Stimulated activated CD4-positive, alpha-beta T cell treated with anti-CD3 and anti-CD28 coated beads, Interleukin-15, amount 100 ng/mL, for 24 hours (primary cell): ENCODE data around the gene EYA4.

ENCODE experiments used
- DNase-seq: peaks from one replicate; pipeline ENCODE4 v3.0.0-alpha.2; 2020

The EYA4 gene

DNA sequence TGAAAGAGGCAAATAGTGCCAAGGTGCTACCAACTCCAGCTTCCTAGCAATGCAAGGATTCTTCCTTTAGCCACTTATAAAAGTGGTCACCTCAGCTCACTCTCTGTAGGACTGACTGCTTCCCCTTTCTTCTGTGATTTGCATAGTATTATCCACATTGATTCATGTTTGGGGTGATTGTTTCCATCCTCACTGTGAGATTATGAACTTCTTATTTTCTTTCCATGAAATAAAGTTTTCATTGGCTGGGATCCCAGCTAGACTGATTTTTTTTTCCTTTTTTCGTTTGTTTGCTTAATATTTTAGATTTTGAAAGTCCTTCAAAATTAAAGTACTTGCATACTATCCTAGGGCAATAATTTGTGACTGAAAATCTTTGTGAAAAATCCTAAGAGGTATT, 50.5 kb downstream of the EYA4 start:
- DNase-seq, result no peak

DNA sequence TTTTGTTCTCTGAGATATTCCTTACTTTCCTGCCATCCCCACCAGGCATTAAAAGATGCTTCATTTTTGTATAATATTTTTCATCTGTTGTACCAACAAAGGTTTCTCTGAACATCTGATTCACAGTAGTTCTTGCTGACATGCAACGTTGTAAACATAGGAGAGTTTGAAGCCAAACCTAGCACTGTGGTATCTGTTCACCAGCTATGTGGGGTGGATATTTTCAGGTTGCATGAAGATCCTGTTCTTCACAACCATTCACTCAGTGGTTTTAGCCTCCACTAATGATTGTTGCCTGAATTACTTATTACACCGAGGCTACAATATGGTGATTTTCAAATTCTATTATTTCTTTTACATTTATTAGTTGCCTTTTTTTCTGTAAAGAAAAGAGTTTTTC, 56.5 kb downstream of the EYA4 start:
- DNase-seq, result no peak

DNA sequence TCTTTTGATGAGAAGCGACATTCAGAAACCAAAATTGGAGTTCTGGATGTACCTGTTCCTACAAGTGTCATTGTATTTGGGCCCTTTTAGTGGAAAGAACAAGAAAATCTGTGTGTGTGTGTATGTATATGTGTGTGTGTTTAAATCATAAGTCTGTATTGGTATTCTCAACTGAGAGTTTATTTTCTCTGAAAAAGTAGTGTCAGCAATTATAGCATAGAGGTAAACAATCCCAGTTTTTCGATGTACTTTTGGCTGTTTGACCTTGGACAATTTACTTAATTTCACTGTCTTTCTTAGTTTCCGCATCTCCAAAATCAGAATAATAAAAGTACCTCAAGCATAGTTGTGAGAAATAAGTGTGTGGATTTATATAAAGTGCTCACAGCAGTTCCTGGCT, 57.2 kb downstream of the EYA4 start:
- no peak for DNase-seq

DNA sequence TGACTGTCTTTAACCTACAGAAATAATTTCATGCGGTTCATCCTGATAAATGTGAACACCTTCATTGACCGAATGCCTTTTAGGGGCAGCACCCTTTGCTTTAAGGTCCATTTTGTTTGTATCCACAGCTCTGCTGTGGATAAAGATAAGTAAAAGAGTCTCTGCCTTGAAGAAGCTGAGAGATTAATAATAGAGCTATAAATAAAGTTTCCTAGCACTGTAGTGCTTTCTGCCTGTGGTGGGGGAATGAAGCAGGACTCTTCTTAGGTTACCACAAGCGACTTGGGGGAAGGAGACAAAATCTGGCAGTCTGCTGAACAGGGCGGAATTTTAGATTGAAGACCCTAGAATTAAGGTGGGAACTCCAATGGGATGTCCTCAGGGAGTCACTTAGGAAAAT, 57.6 kb downstream of the EYA4 start:
- DNase-seq, result no peak

DNA sequence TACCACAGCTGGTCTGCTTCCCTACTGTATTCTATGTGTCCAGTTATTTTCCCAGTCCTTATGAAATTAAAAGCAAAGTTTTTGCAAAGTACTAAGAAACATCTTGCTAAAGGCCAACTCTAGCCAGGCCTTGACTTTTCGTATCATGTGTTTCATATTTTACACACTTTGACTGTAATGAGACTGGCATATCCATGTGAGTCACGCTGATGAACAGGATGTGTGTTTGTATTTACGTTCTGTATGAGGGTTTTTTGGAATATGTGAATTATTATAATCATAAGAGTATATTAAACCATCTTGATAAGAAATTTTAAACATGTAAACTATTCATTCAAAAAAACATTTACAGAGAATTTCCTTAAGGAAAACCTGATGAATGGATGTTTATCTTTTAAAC, 59.7 kb downstream of the EYA4 start:
- no peak for DNase-seq

DNA sequence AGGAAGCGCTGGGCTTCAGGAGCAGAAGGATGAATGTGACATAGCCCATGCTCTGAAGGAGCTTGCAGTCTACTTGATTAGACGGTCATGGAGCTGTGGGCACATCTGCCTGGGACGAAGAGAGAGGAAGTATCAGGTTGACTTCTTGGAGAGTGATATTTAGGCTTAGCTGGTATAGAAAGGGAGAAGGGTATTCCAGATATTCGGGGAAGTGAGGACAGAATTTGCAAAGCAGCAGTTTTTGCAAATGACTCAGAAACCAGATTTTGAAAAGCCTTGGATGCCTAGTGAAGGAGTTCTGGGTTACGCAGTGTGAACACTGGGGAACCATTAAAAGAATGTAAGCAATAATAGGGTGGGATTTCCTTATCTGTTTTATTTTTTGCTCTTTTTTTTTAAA, 60.7 kb downstream of the EYA4 start:
- no peak for DNase-seq

DNA sequence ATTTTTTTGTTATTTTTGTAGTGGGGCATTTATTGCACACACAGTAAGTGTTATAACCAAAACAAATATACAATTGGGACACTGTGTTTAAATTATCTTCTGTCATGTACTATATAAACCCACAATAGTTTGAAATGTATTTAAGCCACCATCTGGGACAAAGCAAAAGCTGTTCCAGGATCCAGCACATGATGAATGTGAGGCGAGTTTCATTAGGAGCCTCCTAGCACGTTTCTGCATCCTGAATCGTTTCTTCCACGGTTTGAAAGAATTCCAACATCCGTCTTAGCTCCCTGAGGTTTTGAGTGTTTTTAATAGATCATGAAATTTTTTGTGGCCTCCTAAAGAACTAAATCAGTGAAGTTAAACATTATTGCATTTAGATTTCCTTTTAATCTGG, 65.8 kb downstream of the EYA4 start:
- DNase-seq, result no peak

DNA sequence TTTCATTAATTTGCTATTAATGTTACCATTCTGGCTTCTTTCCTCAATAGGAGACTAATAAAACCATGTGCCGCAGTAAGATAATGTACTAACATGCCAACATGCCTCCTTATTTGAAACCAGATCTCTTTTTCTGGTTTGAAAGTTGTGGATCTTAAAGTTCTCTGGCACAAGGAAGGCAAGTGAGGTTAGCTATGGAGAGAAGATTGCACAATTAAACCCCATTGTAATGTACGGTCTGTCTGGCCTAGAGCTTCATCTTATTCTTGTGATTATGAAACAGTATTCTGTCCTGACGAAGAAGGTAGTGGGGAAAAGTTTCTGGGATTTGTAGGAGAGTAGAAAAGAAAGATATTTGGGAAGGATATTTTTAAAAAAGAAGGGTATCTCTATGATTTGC, 68.4 kb downstream of the EYA4 start:
- DNase-seq, result no peak

DNA sequence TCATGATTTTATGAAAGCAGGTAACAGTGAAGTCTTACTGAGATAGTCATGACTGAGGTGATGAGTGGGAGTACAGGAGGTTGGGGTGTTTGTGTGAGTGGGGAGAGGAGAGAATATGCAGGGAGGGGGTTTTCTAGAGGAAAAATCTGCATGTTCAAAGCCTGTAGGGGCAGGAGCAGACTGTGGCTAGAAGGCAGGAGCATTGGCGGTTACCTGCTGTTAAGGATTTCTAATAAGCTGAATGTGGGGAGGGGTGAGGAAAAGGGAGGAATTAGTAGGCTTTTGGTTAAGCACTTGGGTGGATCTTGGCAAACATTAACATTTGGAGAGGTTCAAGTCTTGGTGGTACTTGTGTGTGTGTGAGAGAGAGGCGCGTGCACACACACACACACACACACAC, 70.8 kb downstream of the EYA4 start:
- DNase-seq, result no peak

DNA sequence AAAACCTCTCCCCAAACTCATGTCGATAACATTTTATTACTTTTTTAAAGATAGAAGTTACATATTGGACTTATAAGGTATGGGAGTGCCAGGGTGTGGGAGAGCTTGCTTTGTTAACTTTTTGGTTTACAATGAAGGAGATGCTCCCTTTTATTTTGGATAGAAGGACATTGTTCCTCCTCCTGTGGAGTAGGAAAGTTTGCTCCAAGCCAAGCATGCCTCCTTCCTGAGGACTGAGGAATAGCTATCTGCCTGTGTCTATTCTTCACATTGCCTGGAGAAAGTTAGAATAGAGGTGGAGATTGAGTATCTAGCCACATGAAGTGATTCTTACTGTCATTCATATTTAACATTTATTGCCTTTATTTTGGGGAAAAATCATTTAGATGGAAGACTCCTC, 71.9 kb downstream of the EYA4 start:
- DNase-seq, result no peak

DNA sequence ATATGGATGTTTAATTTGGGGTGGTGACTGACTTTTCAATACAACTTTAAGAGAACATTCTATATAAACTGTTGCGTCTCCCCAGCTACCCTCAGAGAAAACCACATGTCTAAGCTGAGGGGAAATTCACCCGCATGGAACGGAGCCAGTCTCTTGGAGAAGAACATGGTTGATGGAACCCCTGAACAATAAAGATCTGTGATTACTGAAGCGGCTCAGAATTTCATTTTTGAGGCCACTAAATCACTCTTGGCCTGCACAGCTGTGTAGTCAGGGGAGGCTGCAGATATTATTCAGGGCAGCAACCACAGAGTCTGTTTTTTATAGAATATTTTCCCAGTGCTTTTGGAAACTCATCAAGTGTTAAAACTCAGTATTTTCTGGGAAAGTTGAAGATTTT, 73.8 kb downstream of the EYA4 start:
- no peak for DNase-seq

DNA sequence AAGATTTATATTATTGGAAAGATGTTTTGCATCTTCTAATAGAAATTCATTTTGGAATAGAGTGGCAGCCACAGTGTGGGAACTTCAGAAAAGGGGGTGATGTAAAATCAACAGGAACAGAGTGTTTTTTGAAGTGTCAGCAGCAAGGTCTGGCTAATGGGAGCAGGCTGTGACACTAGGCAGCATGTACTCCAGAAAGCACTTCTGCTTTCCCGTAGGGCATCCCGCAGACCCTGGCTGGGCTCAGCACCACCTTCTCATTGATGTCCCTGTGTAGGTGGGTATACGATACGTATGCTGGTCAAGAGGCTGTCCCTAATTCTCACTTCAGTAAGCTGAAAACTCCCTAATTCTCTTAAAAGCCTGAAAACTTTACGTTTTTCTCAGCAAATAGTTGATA, 74.7 kb downstream of the EYA4 start:
- DNase-seq, result no peak

DNA sequence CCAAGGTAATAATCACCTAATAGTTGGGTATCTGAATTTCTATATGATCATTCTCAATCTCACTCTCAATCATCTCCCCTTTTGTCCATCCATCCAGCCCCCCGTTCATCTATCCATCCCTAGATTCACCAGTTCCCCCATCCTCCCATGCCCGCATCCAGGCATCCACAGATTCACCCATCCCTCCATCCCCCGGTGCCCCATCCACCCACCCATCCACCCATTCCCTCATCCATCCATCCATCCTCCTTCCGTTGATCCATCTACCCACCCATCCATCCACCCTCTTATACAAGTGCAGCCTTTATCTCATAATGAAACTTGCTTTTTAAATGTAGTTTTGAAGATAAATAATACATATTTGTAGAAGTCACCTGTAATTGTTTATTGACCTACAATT, 76.5 kb downstream of the EYA4 start:
- no peak for DNase-seq

DNA sequence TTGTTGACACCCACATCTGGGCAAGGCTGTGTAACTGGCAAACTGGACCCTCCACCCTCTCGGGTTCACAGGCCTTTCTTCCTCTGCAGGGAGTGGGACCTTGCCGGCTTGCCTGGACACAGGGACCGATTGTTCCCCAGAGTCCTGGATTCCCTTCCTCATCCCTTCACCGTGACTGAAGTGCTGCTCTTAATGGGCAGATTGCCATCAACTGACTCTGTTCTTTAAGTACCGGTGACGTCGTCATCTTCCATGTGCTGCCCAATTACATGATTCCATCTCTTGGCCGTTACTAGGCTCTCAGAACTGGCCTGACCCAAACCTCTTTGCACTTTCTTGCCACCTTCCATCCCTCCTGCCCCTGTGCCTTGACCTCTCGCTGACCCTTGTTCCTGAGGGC, 85.4 kb downstream of the EYA4 start:
- no peak for DNase-seq

DNA sequence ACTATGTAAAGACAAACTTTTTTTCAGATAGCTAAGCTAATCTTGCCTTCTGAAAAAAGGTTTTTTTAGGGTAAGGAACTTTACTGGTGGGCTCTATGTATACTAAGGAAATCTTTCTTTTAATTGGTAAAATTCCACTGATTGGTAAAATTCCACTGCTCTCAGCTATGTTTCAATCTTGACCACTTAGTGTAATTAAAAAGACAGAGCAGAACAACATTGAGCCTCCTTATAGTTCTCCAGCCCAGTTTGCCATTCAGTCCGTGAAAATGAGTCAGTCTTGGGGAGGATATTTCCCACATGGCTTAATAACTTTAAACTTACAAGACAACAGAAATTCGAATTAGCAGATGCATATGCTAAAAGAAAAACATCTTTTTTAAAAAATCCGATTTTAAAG, 92.7 kb downstream of the EYA4 start:
- DNase-seq, result no peak

DNA sequence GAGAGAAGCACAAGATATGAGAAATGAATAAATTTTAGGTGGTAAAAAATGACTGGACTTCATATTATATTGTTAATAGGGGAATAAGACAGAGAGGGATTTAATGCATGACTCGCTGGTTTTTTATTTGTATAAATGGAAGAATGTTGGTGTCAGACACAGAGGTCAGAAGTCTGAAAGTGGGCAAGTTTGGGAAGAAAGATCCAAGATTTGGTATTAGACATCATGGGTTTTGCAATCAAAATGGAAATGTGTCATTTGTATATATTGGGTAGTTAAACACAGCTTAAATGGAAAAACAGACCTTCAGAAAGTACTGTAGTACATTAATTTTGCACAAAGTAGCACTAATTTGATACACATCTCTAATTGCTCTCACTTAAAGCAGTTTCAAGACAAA, 96.2 kb downstream of the EYA4 start:
- no peak for DNase-seq

DNA sequence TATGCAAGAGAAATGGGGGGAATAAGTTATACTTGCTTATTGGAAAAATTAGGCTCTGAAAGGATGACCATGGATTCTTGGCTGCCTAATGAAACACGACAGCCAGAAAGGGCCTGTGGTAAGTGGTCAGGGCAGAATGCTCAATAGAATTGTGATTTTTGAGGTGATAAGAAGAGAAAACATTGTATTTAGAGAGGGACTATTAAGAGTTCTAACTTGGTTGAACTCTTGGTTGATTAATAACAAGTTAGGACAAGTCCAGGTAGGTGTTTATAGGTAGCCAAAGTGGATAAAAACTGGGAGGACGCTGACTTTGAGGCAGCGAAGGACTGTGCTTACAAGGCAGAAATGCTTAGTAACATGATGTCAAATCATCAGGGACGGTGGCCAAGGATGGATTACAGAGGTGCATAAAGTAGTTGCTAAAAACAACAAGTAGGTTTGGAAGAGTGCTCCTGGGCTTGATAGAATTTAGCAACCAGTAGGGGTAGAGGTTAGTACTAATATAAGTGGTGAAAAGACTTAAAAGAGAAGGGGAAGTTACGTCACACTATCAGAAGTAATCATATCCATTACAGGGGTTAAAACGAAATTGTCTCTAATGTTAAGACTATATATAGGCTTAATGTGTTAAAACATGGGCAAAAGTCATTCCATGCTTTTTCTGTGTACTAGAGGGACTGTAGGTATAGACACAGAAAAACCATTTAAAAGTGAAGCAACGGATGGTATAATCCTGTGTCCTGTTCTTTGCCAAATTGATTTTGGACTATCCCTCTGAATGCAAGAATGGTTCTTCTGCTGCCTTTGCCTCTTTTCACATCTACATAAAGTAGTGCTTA, 98.6 kb downstream of the EYA4 start:
- no peak for DNase-seq

DNA sequence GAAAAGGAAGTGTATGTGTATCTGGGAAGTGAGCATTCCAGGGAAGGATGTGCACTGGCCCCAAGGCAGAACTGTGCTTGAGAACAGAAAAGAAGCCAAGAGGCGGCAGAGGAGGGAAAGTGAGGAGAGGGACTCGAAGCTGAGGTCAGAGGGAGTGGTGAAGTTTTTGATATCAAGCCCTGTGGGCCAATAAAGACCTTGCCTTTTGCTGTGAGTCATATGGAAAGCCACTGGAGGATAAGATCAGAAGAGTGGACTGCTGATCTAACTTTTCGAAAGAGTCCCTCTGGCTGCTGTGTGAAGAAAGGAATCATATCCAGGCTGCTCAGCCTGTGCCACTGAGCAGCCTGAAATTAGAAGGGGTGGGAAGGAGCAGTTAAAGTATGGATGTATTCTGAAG, 99.4 kb downstream of the EYA4 start:
- DNase-seq, result no peak

DNA sequence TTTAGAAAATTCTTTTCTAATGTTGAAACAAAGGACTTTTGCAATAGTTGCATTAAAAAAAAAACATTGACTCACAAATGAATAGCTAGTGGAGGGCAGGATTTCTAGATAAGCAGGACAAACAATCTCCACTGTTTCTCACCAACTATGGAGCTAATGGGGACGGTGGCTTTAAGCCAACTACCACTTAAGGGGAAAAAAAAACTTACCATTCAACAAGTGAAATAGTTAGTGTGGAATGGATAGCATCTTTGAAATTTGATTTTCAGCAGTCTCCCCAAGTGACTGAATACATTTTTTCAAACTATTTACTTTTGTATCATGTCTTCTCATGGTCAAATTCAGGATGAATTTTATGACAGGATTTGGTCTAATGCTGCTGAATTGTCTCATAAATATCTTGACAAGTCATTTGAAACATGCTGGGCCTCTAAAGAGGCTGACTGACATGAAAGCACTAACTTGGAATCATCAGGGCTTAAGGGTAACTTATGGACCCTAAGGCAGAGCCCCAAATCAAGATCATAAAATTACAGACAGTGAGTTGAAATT, 100.5 kb downstream of the EYA4 start:
- no peak for DNase-seq

DNA sequence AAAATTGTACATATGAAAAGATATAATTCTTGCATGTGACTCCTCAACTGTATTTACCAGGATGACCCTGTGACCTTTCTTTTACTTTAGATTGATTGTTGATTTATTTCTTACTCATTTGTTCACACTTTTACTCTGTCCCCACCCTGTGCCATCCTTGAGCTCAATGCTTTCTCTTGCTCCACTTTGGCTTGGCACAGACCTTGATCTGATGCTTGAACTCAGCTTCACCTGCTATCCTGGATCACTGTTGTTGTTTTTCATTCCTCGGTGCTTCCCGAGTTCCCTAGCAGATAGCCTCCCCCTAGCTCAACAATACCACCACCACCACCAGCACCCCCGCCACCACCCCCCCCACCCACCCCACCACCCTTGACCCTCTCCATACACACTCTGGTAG, 102.1 kb downstream of the EYA4 start:
- no peak for DNase-seq

DNA sequence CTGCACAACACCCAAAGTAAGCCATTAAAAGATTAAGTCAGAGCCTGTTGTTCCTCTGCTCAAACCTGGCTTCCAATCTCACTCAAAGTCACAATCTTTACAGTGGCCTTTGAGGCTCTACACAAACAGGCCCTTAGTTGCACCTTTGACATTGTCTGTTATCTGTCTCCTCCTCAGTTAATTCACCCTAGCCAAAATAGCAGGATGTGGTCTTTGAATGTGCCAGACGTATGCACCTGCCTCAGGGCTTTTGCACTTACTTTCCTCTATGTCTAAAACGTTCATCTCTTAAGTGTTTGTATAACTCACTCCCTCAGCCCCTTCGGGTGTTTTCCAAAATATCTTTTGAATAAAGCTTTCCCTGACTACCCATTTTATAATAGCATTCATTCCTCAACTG, 107.7 kb downstream of the EYA4 start:
- DNase-seq, result no peak

DNA sequence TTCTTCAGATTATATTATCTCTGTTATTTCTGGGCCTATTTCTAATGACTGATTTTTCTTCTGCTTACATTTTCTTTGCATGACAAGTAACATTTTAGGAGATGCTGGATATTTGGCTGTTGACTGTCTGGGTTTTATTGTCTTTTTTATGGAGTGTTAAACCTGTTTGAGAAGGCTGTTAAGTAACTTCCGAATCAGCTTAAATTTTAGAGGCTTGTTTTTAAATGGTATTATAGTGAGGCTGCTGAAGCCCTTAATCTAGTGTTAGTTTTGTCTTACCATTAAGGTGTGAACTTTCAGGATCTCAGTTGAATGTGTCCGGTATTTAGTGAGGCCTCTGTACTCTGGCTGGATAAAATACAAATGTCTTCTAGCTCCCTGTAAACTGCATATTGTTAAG, 109.8 kb downstream of the EYA4 start:
- no peak for DNase-seq

DNA sequence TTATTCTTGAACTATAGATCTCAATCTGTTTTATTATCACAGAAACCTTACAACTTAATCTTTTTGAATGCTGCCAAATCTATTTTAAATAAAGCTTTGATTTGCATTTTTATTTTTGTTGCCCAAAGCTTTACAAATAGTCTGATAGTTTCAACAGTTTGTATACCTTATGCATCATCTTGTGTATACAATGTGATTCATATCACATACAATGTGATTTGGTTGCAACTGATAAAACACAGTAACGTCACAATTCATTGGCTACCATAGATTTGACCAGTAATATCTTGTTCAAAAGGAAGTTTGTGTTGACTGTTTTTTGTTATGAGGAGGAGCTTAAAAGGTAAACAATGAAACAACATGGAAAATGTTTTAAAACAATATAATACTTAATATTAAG, 110.9 kb downstream of the EYA4 start:
- no peak for DNase-seq

DNA sequence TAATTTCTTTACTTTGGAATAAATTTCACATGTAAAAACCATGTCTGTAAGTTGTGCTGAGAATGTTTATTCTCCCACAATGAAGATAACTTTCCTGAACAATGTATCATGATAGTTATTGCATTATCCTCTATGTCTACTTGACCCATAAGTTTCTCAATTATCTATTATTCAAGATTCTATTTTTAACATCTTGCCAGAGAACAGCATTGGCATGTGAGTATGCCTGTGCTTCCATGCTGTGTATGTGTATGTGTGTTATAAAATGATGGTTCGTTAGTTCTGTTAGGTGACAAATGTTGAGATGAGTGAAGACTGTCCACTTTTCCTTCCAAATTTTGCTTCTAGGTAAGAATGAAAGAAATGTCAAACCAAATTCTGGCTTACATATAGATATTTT, 111.9 kb downstream of the EYA4 start:
- DNase-seq, result no peak

DNA sequence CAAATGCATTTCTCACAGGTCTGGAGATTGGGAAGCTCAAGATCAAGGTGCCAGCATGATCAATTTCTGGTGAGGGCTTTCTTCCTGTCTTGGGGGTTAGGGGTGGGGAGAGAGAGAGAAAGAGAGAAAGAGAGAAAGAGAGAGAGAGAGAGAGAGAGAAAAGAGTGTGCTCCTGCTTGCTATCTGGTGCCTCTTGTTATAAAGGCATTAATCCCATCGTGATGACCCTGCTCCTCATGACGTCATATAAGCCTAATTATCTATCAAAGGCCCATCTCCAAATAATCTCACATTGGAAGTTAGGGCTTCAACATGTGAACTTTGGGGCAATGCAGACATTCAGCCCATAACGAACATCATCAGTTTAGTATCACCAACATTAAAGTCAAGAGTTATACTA, 114.8 kb downstream of the EYA4 start:
- no peak for DNase-seq
